ENCODE data around the gene CTDSPL.

- TF ChIP-seq CTCF (IDR thresholded peaks at IDR 0.05) (no peak), EZH2phosphoT487 (IDR thresholded peaks at IDR 0.05) (no peak), EZH2 (IDR thresholded peaks at IDR 0.05) (no peak)
Observed at GRCh38 chr3:37910671-37911400, 49.2 kb downstream of the CTDSPL start.

All from neural progenitor cell (in vitro differentiated cells).